Measurements from ENCODE around the gene CHCHD6.

Gene CHCHD6

DNA sequence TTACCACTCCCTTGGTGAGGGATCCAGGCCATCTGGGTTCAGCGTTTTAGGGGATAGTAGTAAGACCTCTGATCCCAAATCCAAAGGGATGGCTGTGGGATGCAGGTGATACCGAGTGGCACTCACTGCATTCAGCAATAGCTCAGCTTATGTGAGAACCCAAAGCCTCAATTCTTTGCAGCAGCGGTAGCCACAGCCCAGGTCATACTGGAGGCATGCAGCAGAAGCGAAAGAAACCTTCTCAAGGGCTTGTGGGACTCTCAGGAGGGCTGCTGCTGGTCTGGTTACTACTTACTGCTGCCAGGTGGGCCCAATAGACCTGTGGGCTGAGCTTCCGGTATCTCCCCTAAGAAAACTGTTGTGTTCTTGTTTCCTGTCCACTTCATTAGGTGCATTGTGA, 38.0 kb downstream of the CHCHD6 start:
- in situ Hi-C loops (cut with MboI; ENCODE audit: low sequenced_read_pairs): no loop called here

- in situ Hi-C loops (cut with MboI; ENCODE audit: low sequenced_read_pairs): no loop called here
These were observed 39.3 kb downstream of the CHCHD6 start for GRCh38 chr3:126743350-126743749.

DNA sequence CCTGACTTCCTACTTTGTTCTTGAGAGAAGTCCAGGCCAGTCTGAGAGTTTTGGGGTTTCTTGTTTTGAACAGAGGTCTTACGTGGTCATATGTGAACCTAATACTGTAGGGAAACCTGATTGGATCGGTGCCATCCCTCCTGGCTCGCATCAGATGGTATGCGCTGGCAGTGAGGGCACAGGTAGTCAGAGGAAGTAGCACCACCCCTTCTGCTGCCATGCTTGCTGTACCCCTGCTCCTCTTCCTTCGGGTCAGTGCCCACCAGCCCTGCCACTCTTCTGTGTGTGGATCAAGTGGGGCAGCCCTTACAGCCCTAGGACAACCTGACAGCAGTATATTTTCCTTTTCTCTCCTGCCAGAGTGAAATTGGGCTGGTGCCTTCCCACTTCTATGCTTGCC, 39.7 kb downstream of the CHCHD6 start:
- in situ Hi-C loops (cut with MboI; ENCODE audit: low sequenced_read_pairs): no loop called here

- in situ Hi-C loops (cut with MboI; ENCODE audit: low sequenced_read_pairs): no loop called here
These were observed 41.8 kb downstream of the CHCHD6 start for GRCh38 chr3:126745760-126746394.

DNA sequence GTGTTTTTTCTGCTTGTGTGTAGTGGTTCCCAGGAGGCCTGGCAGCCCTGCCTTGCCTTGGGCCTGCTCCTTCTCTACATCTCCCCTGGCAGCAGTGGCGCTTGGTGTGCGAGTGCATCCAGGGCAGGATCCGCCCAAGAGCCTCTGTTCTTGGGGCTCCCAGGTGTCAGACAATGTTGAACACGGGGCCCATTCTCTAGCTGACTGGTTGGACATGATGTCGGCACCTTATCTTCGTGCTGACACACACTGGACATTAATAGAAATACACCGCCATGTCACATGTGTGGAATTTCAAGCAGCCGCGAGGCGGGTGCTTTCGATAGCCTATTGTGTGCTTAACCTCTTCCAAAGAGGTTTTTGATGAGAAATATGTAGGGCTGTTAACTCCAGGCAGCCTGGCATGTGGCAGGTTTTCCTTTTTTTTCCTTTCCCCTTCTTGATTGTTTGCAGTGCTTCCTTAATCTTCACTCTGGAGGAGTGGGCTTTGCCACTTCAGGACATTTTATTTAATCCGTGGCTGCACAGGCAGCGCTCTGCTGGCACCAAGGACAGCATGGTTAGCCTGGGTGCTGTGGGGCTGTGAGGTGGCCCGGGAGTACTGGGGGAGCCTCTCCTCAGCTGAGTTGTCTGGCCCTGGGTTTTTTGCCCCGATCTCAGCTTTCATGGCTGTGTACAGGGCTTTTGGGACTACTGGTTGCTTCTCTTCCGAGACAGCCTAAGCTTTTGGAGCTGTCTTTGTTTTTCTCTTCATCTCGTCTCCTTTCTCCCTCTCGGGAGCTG, 42.5 kb downstream of the CHCHD6 start:
- in situ Hi-C loops (cut with MboI; ENCODE audit: low sequenced_read_pairs): no loop called here

GRCh38 chr3:126747768-126748167, 43.7 kb downstream of the CHCHD6 start:
- in situ Hi-C loops (cut with MboI; ENCODE audit: low sequenced_read_pairs): no loop called here

- in situ Hi-C loops (cut with MboI; ENCODE audit: low sequenced_read_pairs): no loop called here
These were observed 44.9 kb downstream of the CHCHD6 start for GRCh38 chr3:126748701-126749546.

DNA sequence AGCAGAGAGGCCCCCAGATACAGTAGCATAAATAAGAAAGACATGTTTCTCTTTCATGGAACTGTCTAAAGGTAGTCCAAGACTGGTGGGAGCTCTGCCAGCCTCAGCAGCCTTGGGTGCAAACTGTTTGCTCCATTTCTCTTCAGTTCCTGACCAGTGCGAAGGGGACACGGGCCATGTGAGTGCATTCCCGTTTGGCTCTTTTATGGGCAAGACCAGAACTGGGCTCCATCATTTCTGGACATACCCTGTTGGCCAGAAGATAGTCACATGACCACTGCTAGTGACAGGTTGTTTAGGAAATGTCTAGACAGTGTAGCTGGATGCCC, 45.5 kb downstream of the CHCHD6 start:
- in situ Hi-C loops (cut with MboI; ENCODE audit: low sequenced_read_pairs): no loop called here

- in situ Hi-C loops (cut with MboI; ENCODE audit: low sequenced_read_pairs): no loop called here
These were observed 46.1 kb downstream of the CHCHD6 start for GRCh38 chr3:126749931-126750755.

GRCh38 chr3:126750756-126751121, 46.7 kb downstream of the CHCHD6 start:
- in situ Hi-C loops (cut with MboI; ENCODE audit: low sequenced_read_pairs): no loop called here

- in situ Hi-C loops (cut with MboI; ENCODE audit: low sequenced_read_pairs): no loop called here
These were observed 47.7 kb downstream of the CHCHD6 start for GRCh38 chr3:126751611-126752302.

DNA sequence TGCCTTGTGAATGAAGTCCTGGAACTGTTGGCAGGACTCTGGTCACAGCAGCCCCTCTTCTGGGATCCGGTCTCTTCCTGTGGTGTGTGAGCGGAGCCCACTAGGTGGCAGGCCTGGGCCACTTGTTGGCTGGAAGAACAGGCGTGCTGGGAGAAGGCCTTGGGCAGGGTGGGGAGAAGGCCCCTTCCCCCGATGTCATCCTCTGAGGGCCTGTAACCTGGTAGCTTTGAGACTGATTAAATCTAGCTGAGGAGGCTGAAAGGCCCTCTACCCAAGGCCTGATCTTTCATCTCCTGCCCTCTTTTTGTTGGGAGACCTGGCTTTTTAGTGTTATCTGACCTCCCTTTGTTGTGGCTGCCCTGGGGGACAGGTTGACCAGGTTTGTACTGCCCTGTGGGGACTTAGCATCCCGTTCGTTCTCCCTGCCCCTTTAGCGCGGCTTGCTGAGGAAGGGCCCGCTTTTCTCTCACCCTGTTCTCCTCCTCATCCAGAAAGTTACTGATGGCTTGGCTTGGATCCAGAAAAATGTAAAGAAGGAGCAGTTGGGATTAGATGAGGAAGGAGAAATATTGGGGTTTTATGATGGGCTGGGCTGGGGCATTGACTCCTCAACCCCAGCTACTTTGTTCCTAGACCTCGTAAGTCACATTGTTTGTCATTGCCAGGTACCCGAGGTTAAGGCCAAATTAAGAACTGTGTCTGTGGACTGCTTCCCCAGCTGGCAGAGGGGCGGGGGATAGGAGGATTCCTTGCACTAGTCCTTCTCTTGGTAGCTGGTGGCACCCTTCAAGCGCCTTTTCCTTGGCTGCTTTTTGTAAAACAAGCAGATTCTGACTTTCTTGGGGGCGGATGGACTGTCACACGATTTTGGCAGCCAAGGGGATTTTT, 48.5 kb downstream of the CHCHD6 start:
- in situ Hi-C loops (cut with MboI; ENCODE audit: low sequenced_read_pairs): no loop called here

DNA sequence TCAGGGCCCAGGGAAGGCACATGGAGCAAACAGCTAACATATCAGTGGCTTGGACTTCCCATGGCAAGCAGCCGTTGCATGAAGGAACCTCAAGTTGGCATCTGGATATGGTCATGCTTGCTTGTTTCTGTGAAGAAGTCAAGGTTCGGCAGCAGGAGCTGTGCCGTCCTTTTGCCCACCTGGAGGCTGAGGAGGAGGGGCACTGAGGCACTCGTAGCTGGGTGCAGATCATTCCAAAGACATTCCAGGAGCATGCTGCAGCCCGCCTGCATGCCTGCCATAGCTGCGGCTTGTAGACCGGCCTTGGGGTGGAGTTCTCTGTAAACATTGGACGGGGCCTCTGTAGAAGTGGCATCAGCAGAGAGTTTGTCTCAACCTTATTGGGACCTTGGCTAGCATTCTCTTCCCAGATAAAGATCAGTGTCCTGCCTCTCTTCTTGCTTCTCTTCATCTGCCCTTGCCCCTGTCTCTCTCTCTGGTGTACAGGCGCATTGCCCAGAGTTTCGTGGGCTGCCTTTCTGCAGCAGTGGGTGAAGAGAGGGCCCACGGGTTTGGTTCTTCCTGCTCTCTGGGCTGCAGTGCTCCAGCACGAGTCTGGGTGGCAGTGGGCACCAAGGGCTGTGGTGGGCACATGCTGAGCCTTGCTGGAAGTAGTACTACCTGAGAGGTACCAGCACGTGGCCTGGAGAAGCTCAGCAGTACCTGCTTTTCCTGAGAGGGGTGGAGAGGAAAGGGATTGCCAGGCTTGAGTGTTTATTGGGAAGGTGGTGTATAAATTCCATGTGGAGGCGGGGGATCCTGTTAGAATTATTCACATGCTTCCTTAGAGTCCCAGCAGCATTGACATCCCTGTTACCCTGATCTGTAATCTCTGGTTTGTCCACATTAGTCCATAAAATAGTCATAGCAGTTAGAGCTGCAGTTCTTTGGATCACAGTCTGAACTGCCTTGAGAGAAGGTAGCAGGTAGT, 49.4 kb downstream of the CHCHD6 start:
- in situ Hi-C loops (cut with MboI; ENCODE audit: low sequenced_read_pairs): no loop called here

DNA sequence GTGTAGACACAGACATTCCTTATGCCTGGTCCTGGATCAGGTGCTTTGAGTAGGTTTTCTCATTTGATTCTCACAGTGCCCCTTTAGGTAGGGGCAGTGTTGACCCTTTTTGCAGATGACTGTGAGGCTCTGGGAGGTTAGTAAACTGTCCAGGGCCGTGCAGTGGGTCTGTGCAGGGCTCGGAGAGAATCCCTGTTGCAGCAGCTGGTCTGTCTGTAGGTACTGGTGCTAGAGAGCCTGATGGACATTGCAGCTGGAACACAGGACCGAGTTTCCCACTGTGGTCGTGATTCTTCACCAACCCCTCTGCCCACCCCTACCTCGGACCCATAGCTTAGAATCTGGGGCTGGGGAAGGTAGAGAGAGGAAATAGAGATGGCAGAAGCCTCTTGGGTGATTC, 51.8 kb downstream of the CHCHD6 start:
- in situ Hi-C loops (cut with MboI; ENCODE audit: low sequenced_read_pairs): no loop called here

DNA sequence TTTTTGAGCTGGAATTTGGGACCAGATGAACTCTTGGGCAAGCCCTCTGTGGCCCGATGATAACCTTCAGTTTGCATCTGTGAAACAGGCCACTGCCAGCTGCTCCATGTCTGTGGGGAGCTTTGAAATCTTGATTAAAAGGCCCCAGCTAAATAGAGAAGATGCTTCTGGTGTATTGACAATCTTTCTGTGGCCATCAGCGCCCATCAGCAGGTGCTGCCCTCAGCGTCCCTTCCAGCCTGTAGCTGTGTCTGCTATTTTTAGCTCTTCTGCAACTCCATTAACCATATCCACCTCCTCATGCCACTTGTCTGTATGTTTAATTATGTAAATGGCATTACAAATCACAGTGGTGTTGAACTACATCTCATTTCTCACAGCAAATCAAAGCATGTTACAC, 54.0 kb downstream of the CHCHD6 start:
- in situ Hi-C loops (cut with MboI; ENCODE audit: low sequenced_read_pairs): no loop called here

DNA sequence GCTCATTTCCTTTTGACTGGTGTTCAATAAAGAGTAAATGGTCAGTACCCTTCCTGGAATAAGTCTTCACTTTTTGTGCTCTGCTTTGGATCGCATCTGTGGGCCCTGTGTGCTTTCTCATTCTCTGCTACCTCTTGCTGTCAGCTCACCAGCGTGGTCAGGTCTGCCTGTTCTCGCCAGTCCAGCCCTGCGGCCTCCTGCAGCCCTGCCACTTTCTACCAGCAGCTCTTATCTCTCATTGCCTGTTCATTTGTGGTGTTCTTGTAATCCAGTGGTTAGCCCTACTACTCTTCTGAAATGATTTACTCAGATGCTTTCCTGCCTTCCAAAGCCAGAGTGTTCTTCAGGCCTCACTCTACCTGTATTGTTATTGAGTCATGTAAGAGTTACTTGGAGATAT, 54.8 kb downstream of the CHCHD6 start:
- in situ Hi-C loops (cut with MboI; ENCODE audit: low sequenced_read_pairs): no loop called here

GRCh38 chr3:126760541-126760940, 56.5 kb downstream of the CHCHD6 start:
- in situ Hi-C loops (cut with MboI; ENCODE audit: low sequenced_read_pairs): no loop called here

- in situ Hi-C loops (cut with MboI; ENCODE audit: low sequenced_read_pairs): no loop called here
These were observed 59.0 kb downstream of the CHCHD6 start for GRCh38 chr3:126763035-126763434.
